Thoracic aorta (tissue), 2 donors: ENCODE results near the gene CDC20B. TPM values are rescaled to one million over a fixed set of nuclear protein-coding genes. Genes with fewer than 3 reads are reported as not detected.

ENCODE experiments used
- ATAC-seq: fragments of 150-250 bp; one replicate; pipeline ENCODE4 v1.8.0; 2017; ENCODE audit warnings: low read depth; ENCODE audit not compliant: insufficient number of reproducible peaks, low FRiP score
- DNase-seq: peaks from one replicate; pipeline ENCODE4 v3.0.0-alpha.2; 2020; ENCODE audit warnings: low spot score
- H3K27ac ChIP-seq, 2 donors: fragments of 200-600 bp; sonication (generic); 1 replicate in 1 of 2; 2 replicates in 1 of 2; pipeline ENCODE4 v1.5.1; 2016; ENCODE audit warnings: mild to moderate bottlenecking in 2 of 2, moderate library complexity in 2 of 2
- H3K27me3 ChIP-seq: fragments of 200-600 bp; sonication (generic); replicated peaks from 2 replicates; pipeline ENCODE4 v1.6.0; 2016; ENCODE audit warnings: mild to moderate bottlenecking; ENCODE audit not compliant: insufficient read depth
- H3K36me3 ChIP-seq: fragments of 200-600 bp; sonication (generic); one replicate; pipeline ENCODE4 v1.5.1; 2016
- H3K4me1 ChIP-seq, 2 donors: fragments of 200-600 bp; sonication (generic); 1 replicate in 1 of 2; 2 replicates in 1 of 2; pipeline versions ENCODE4 v1.5.1 to v1.6.0; 2016; ENCODE audit warnings: low read depth in 2 of 2, mild to moderate bottlenecking in 1 of 2; ENCODE audit not compliant: control insufficient read depth in 1 of 2
- H3K4me3 ChIP-seq: fragments of 200-600 bp; sonication (generic); 2 replicates; pipeline ENCODE4 v1.5.1; 2016; ENCODE audit warnings: mild to moderate bottlenecking
- H3K9me3 ChIP-seq: fragments of 200-600 bp; sonication (generic); 2 replicates; pipeline ENCODE4 v1.5.1; 2016
- CTCF ChIP-seq: fragments of 200-600 bp; sonication (generic); IDR thresholded peaks from one replicate; pipeline ENCODE4 v1.5.1; 2019; ENCODE audit warnings: antibody characterized with exemption
- total RNA-seq, 2 donors: library from RNA; depleted of rRNA; stranded (reverse); fragments of >200 nt; gene quantifications; one replicate each; pipeline versions ENCODE4 v1.1.0 to v1.2.3, GENCODE V29; 2016

Gene CDC20B
- total RNA-seq, 2 donors from 2014 or later, result not detected

GRCh38 chr5:55136521-55136920 lies 36.5 kb downstream of the CDC20B start:
- no peak overlapping the region for H3K27ac ChIP-seq
- TF ChIP-seq CTCF, result no peak
- DNase-seq (no peak), ATAC-seq (no peak)
- H3K4me1 ChIP-seq, result no peaks in the 10 kb centered on the region
- H3K4me3 ChIP-seq, result no peak overlapping the region
- H3K27me3 ChIP-seq, result no peaks in the 10 kb centered on the region
- H3K9me3 ChIP-seq, result no peaks in the 10 kb centered on the region
- H3K36me3 ChIP-seq, result no peaks in the 10 kb centered on the region

- DNase-seq (no peak), ATAC-seq (no peak)
- Histone ChIP-seq H3K4me1 (no peaks in the 10 kb centered on the region), H3K36me3 (no peaks in the 10 kb centered on the region), H3K4me3 (no peak overlapping the region), H3K9me3 (no peaks in the 10 kb centered on the region), H3K27ac (no peak overlapping the region), H3K27me3 (no peaks in the 10 kb centered on the region)
- no peak for TF ChIP-seq CTCF
Observed at GRCh38 chr5:55134053-55134722, 38.8 kb downstream of the CDC20B start.

GRCh38 chr5:55123365-55123764 lies 49.6 kb downstream of the CDC20B start:
- H3K9me3 ChIP-seq, result no peaks in the 10 kb centered on the region
- DNase-seq (no peak), ATAC-seq (no peak)
- no peaks in the 10 kb centered on the region for H3K27me3 ChIP-seq
- H3K4me1 ChIP-seq, result no peaks in the 10 kb centered on the region
- no peak overlapping the region for H3K27ac ChIP-seq
- TF ChIP-seq CTCF, result no peak
- no peak overlapping the region for H3K4me3 ChIP-seq
- H3K36me3 ChIP-seq, result no peaks in the 10 kb centered on the region

- no peaks in the 10 kb centered on the region for H3K9me3 ChIP-seq
- H3K27me3 ChIP-seq, result no peaks in the 10 kb centered on the region
- no peak overlapping the region for H3K4me3 ChIP-seq
- H3K36me3 ChIP-seq, result no peaks in the 10 kb centered on the region
- DNase-seq (no peak), ATAC-seq (no peak)
- no peak for TF ChIP-seq CTCF
- no peaks in the 10 kb centered on the region for H3K4me1 ChIP-seq
- no peak overlapping the region for H3K27ac ChIP-seq
Observed at GRCh38 chr5:55114061-55114460, 58.9 kb downstream of the CDC20B start.

GRCh38 chr5:55113327-55113726 lies 59.6 kb downstream of the CDC20B start:
- Histone ChIP-seq H3K4me1 (no peaks in the 10 kb centered on the region), H3K36me3 (no peaks in the 10 kb centered on the region), H3K27ac (no peak overlapping the region), H3K9me3 (no peaks in the 10 kb centered on the region), H3K27me3 (no peaks in the 10 kb centered on the region), H3K4me3 (no peak overlapping the region)
- ATAC-seq, result no peak
- no peak for DNase-seq
- TF ChIP-seq CTCF, result no peak
